ENCODE results near the gene CCDC12.

- TF ChIP-seq CTCF (IDR thresholded peaks at IDR 0.05) = no peak
- TF ChIP-seq POLR2A (IDR thresholded peaks at IDR 0.05) = no peak
Measured at GRCh38 chr3:46999516-47000197, 23.1 kb upstream of the CCDC12 start.

Measured in thyroid gland (tissue), 4 donors.